CD4-positive, alpha-beta memory T cell (primary cell): Measurements from ENCODE around the gene DRC1. TPM values are rescaled to one million over a fixed set of nuclear protein-coding genes. Genes with fewer than 3 reads are reported as not detected.

Experiments
- CTCF ChIA-PET: fragments of 350-600 bp; sonication (Branson Sonifier 250); formaldehyde crosslinking; loops from one replicate; lab custom pipeline; 2021; ENCODE audit warnings: inconsistent platforms; ENCODE audit not compliant: partially characterized antibody; lab: Charles Lee
- POLR2A ChIA-PET: fragments of 350-600 bp; sonication (Branson Sonifier 250); formaldehyde crosslinking; loops from one replicate; lab custom pipeline; 2021; ENCODE audit not compliant: partially characterized antibody; lab: Charles Lee
- DNase-seq, 5 donors: peaks; one replicate each; pipeline versions ENCODE4 v3.0.0 to v3.0.0-alpha.2; 2020 to 2022; ENCODE audit warnings: mixed read lengths in 1 of 5
- H3K27ac ChIP-seq: one replicate; pipeline ENCODE4 v1.7.0; 2013; ENCODE audit warnings: low read depth, low read length
- H3K27me3 ChIP-seq: 2 replicates; pipeline ENCODE4 v1.7.0; 2013; ENCODE audit warnings: mild to moderate bottlenecking, low read length, moderate library complexity; ENCODE audit not compliant: insufficient read depth
- H3K36me3 ChIP-seq: 2 replicates; pipeline ENCODE4 v1.7.0; 2013; ENCODE audit warnings: mild to moderate bottlenecking, low read length, moderate library complexity; ENCODE audit not compliant: insufficient read depth
- H3K4me1 ChIP-seq: 2 replicates; pipeline ENCODE4 v1.7.0; 2013; ENCODE audit warnings: mild to moderate bottlenecking, low read length, moderate library complexity; ENCODE audit not compliant: insufficient read depth
- H3K4me3 ChIP-seq, 2 donors: one replicate each; pipeline ENCODE4 v1.7.0; 2013; ENCODE audit warnings: low read length in 2 of 2, mild to moderate bottlenecking in 1 of 2
- H3K9me3 ChIP-seq, 2 donors: one replicate each; pipeline ENCODE4 v1.7.0; 2013; ENCODE audit warnings: low read length in 2 of 2, control low read depth in 1 of 2; ENCODE audit not compliant: control insufficient read depth in 1 of 2
- H3K27ac Mint-ChIP-seq, 7 donors: one replicate each; pipeline ENCODE4 v1.8.0; 2020 to 2021; ENCODE audit warnings: mixed read lengths in 7 of 7, mild to moderate bottlenecking in 6 of 7, inconsistent platforms in 3 of 7, moderate library complexity in 3 of 7
- H3K27me3 Mint-ChIP-seq, 2 donors: one replicate each; pipeline ENCODE4 v1.8.0; 2020 to 2021; ENCODE audit warnings: mixed read lengths in 2 of 2
- H3K36me3 Mint-ChIP-seq, 2 donors: one replicate each; pipeline ENCODE4 v1.8.0; 2020 to 2021; ENCODE audit warnings: mixed read lengths in 2 of 2, inconsistent platforms in 1 of 2, mild to moderate bottlenecking in 1 of 2
- H3K4me1 Mint-ChIP-seq, 4 donors: one replicate each; pipeline ENCODE4 v1.8.0; 2020 to 2021; ENCODE audit warnings: mixed read lengths in 4 of 4, mild to moderate bottlenecking in 1 of 4
- H3K4me3 Mint-ChIP-seq, 8 donors: one replicate each; pipeline ENCODE4 v1.8.0; 2020 to 2021; ENCODE audit warnings: mixed read lengths in 8 of 8, mild to moderate bottlenecking in 7 of 8, moderate library complexity in 6 of 8, inconsistent platforms in 3 of 8
- H3K9me3 Mint-ChIP-seq, 8 donors: one replicate each; pipeline ENCODE4 v1.8.0; 2020 to 2021; ENCODE audit warnings: mixed read lengths in 8 of 8, mild to moderate bottlenecking in 5 of 8, inconsistent platforms in 3 of 8, moderate library complexity in 1 of 8
- intact Hi-C: fragments of 100-400 bp; cut with micrococcal nuclease; formaldehyde crosslinking; loops from one replicate; pipeline ENCODE4 v1.15.1; 2023
- polyA plus RNA-seq, 2 donors: library from polyadenylated mRNA; unstranded; fragments of 300-500 nt; fragmentation: Illumina TruSeq; gene quantifications; one replicate each; pipeline ENCODE4 v1.2.3, GENCODE V29; 2021
- total RNA-seq, 2 experiments: library from RNA; stranded (reverse); gene quantifications; one replicate each; pipeline ENCODE4 v1.2.3, GENCODE V29; 2021

The DRC1 gene
- total and polyA plus RNA-seq, 4 experiments from 2014 or later: not detected

DNA sequence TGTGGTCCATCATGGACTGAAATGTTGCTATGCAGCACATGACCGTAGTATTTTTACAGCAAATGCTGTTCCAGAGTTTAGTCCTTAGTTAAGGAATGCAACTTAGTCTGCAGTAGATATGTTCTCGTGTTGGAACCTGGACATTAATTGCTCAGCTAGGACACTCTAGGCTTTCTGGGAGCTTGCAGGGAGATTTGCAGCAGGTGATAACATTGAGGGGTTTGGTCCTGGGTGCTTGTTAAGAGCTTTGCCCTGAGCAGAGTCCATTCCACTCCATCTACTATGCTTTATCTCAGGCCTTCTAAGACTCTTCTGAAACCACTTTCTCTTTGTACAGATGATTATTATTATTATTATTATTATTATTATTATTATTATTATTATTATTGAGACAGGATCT, 27.1 kb downstream of the DRC1 start:
- Histone ChIP-seq H3K27me3 (no peaks in the 10 kb centered on the region), H3K36me3 (no peaks in the 10 kb centered on the region), H3K9me3 (no peaks in the 10 kb centered on the region), H3K4me1 (no peaks in the 10 kb centered on the region), H3K27ac (no peak overlapping the region), H3K4me3 (no peak overlapping the region)
- ChIA-PET POLR2A (no interaction called here), CTCF (no interaction called here)
- Mint-ChIP-seq H3K9me3 (peaks cover 0 to 2% (median 0%) of the 10 kb centered on the region in 8 donors), H3K4me1 (no peaks in the 10 kb centered on the region), H3K27ac (no peak overlapping the region), H3K27me3 (peaks cover 3 to 14% of the 10 kb centered on the region in 2 donors), H3K36me3 (no peaks in the 10 kb centered on the region), H3K4me3 (no peak overlapping the region)
- DNase-seq: no peak
- intact Hi-C loops: no loop called here

DNA sequence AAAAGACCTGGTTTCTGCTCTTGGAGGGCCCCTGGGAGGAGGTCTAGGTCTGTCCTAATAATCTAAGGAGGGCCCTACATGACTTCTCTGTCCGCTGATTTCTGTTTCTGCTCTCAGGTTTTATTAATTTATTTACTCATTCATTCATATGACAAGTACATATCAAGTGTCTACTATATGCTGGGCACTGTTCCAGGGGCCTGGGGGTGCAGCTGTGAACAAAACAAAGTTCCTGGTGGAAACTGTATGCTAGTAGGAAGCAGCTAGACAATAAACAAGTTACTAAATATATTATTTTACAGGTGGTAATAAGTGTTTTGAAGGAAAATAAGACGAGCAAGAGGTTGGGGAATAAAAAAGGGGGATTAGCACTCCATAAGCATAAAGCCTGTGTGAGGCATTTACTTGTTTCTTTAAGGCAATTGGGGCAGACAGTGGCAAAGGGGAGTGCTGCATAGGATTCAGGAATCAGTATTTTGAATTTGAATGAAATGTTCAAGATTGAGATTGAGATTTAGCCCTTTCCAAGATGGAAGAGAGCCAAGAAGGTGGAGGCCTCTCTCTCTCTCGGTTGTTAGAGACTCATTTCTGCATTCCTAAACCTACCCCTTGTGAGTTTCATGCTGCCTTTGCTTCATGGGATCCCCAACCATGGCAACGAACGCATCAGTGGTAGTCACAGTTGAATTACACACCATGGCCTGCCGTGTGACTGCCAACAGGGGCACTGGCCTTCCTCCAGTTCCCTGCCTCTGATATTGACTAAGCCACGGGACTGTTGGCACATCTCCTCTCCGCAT, 28.3 kb downstream of the DRC1 start:
- CTCF ChIA-PET: no interaction called here
- Histone ChIP-seq H3K27me3 (no peaks in the 10 kb centered on the region), H3K4me3 (no peak overlapping the region), H3K4me1 (no peaks in the 10 kb centered on the region), H3K36me3 (no peaks in the 10 kb centered on the region), H3K9me3 (no peaks in the 10 kb centered on the region), H3K27ac (no peak overlapping the region)
- POLR2A ChIA-PET: no interaction called here
- Mint-ChIP-seq H3K4me3 (no peak overlapping the region), H3K27ac (no peak overlapping the region), H3K4me1 (no peaks in the 10 kb centered on the region), H3K9me3 (peaks cover 0 to 2% (median 0%) of the 10 kb centered on the region in 8 donors), H3K36me3 (no peaks in the 10 kb centered on the region), H3K27me3 (peaks cover 4 to 14% of the 10 kb centered on the region in 2 donors)
- no peak for DNase-seq
- intact Hi-C loops: no loop called here

DNA sequence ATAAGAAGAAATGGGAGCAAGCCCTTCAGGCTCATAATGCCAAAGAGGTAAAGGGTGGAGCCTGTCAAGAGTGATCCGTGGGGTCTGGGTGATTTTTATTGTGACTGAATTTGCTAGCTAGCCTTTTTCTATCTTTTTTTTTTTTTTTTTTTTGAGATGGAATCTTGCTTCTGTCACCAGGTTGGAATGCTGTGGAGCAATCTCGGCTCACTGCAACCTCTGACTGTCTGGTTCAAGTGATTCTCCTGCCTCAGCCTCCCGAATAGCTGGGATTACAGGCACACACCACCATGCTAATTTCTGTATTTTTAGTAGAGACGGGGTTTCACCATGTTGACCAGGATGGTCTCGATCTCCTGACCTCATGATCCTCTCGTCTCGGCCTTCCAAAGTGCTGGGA, 29.1 kb downstream of the DRC1 start:
- Histone ChIP-seq H3K27ac (no peak overlapping the region), H3K4me1 (no peaks in the 10 kb centered on the region), H3K9me3 (no peaks in the 10 kb centered on the region), H3K27me3 (no peaks in the 10 kb centered on the region), H3K36me3 (no peaks in the 10 kb centered on the region), H3K4me3 (no peak overlapping the region)
- H3K36me3 Mint-ChIP-seq: no peaks in the 10 kb centered on the region
- DNase-seq: no peak
- H3K9me3 Mint-ChIP-seq: no peaks in the 10 kb centered on the region
- no peak overlapping the region for H3K4me3 Mint-ChIP-seq
- intact Hi-C loops: no loop called here
- ChIA-PET POLR2A (no interaction called here), CTCF (interaction anchor here (0.9 kb wide), 1 partner anchor 10 kb away, joined by 3 read pairs; no protein-coding TSS in a partner anchor)
- H3K4me1 Mint-ChIP-seq: no peaks in the 10 kb centered on the region
- peaks cover 4 to 14% of the 10 kb centered on the region in 2 donors for H3K27me3 Mint-ChIP-seq
- no peak overlapping the region for H3K27ac Mint-ChIP-seq

DNA sequence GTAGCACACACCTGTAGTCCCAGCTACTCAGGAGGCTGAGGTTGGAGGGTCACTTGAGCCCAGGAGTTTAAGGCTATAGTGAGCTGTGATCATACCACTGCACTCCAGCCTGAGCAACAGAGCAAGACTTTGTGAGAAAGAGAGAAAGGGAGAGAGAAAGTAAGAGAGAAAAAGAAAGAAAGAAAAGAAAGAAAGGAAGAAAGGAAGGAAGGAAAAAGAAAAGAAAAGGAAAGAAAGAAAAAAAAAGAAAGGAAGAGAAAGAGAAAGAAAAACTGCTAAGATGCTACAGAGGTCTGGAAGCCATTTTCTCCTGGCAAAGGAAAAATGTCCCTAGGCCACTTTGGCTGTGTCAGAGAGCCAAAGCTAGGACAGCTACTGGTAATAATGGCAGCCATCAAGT, 30.6 kb downstream of the DRC1 start:
- H3K4me3 Mint-ChIP-seq: no peak overlapping the region
- POLR2A ChIA-PET: no interaction called here
- Histone ChIP-seq H3K4me3 (no peak overlapping the region), H3K4me1 (no peaks in the 10 kb centered on the region), H3K27ac (no peak overlapping the region), H3K9me3 (no peaks in the 10 kb centered on the region), H3K36me3 (no peaks in the 10 kb centered on the region), H3K27me3 (no peaks in the 10 kb centered on the region)
- no peaks in the 10 kb centered on the region for H3K36me3 Mint-ChIP-seq
- no peak for DNase-seq
- H3K27me3 Mint-ChIP-seq: peaks cover 4 to 14% of the 10 kb centered on the region in 2 donors
- CTCF ChIA-PET: interaction anchor here (0.6 to 0.9 kb wide), 2 partner anchors 10 to 1438 kb away, joined by 3 to 4 read pairs; no protein-coding TSS in a partner anchor
- no peaks in the 10 kb centered on the region for H3K9me3 Mint-ChIP-seq
- no peak overlapping the region for H3K27ac Mint-ChIP-seq
- intact Hi-C loops: no loop called here
- no peaks in the 10 kb centered on the region for H3K4me1 Mint-ChIP-seq

DNA sequence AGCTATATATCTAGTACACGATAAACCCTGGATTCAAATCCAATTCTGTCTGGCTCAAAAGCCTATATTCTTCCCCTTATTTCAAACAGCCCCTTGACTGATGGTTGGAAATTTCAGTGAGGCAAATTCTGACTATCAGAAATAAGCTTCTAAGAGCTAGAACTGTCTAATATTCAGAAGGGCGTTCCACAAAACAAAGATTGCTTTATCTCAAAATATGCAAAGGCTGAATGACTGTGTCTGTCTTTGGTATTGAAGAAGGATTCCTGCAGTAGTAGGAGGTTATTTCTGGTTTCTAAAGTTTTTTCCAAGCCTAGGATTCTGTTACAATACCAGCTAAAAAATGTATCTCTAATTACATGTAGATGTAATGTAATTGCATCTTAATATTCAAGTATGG, 31.1 kb downstream of the DRC1 start:
- no peaks in the 10 kb centered on the region for H3K36me3 ChIP-seq
- H3K27ac ChIP-seq: no peak overlapping the region
- no peak for DNase-seq
- no peaks in the 10 kb centered on the region for H3K9me3 ChIP-seq
- Mint-ChIP-seq H3K4me3 (no peak overlapping the region), H3K9me3 (no peaks in the 10 kb centered on the region), H3K27ac (no peak overlapping the region), H3K36me3 (no peaks in the 10 kb centered on the region), H3K27me3 (peaks cover 4 to 14% of the 10 kb centered on the region in 2 donors), H3K4me1 (no peaks in the 10 kb centered on the region)
- H3K4me1 ChIP-seq: no peaks in the 10 kb centered on the region
- ChIA-PET CTCF (interaction anchor here (0.6 to 0.9 kb wide), 2 partner anchors 10 to 1438 kb away, joined by 3 to 4 read pairs; no protein-coding TSS in a partner anchor), POLR2A (no interaction called here)
- intact Hi-C loops: no loop called here
- no peaks in the 10 kb centered on the region for H3K27me3 ChIP-seq
- H3K4me3 ChIP-seq: no peak overlapping the region

DNA sequence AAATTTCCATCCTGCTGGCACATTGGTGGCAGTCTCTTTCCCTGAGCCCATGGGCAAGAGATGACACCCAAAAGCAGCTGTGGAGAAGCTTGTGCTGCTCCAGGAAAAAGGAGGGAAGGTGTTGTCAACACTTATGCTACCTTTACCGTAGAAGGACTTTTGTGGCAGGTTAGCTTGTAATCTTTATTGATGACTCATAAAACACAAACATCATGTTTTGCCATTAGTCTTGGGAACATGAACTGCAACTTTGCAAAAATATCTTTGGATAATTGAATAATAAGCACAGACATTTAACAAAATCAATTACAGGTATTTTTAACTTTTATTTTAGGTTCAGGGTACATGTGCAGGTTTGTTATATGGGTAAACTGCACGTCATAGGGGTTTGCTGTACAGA, 33.4 kb downstream of the DRC1 start:
- no peaks in the 10 kb centered on the region for H3K27me3 ChIP-seq
- ChIA-PET POLR2A (no interaction called here), CTCF (no interaction called here)
- no peaks in the 10 kb centered on the region for H3K9me3 ChIP-seq
- Mint-ChIP-seq H3K27me3 (peaks cover 8 to 15% of the 10 kb centered on the region in 2 donors), H3K4me3 (no peak overlapping the region), H3K4me1 (no peaks in the 10 kb centered on the region), H3K9me3 (no peaks in the 10 kb centered on the region), H3K36me3 (no peaks in the 10 kb centered on the region), H3K27ac (no peak overlapping the region)
- no peaks in the 10 kb centered on the region for H3K36me3 ChIP-seq
- no peak overlapping the region for H3K27ac ChIP-seq
- intact Hi-C loops: no loop called here
- no peak overlapping the region for H3K4me3 ChIP-seq
- no peak for DNase-seq
- no peaks in the 10 kb centered on the region for H3K4me1 ChIP-seq

DNA sequence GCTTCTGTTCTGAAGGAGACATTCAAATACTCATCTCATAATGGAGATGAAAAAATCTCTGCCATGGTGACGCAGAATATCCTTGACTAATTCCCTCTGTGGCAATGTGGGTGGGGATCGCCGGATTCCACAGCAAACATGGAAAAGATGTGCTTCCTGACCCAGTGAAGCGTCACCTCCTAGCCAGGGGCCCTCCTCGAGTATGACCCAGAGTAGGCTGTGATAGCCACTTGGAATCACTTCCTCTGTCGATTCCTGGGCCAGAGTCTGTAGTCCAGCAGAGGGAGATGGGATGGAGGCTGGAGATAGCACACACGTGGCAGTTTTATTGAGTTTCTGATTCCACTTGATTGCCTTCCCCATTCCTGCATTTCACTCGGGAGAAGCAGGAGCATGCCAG, 36.8 kb downstream of the DRC1 start:
- CTCF ChIA-PET: no interaction called here

More for the DNA sequence above, 36.8 kb downstream of the DRC1 start:
- Histone ChIP-seq H3K4me1 (no peaks in the 10 kb centered on the region), H3K27me3 (no peaks in the 10 kb centered on the region), H3K27ac (no peak overlapping the region), H3K4me3 (no peak overlapping the region), H3K36me3 (no peaks in the 10 kb centered on the region), H3K9me3 (no peaks in the 10 kb centered on the region)
- Mint-ChIP-seq H3K4me1 (no peaks in the 10 kb centered on the region), H3K27me3 (peaks cover 5 to 6% of the 10 kb centered on the region in 2 donors), H3K4me3 (no peak overlapping the region), H3K9me3 (no peaks in the 10 kb centered on the region), H3K27ac (no peak overlapping the region), H3K36me3 (no peaks in the 10 kb centered on the region)
- no peak for DNase-seq
- POLR2A ChIA-PET: no interaction called here
- intact Hi-C loops: no loop called here
